Activated CD8-positive, alpha-beta memory T cell treated with anti-CD3 and anti-CD28 coated beads, Interleukin-2, amount 50 U/mL, for 1 hour (primary cell): ENCODE measurements around the gene RIMBP2.
"Not testable (repeated sequence)": the region's sequence is repeated elsewhere in the genome, so short reads cannot be mapped to it uniquely, and the experiment has no call there.

ENCODE experiments used
- DNase-seq: peaks from one replicate; pipeline ENCODE4 v3.0.0-alpha.2; 2020; ENCODE audit errors: extremely low read depth

Gene RIMBP2

GRCh38 chr12:130739571-130739970, 23.5 kb upstream of the RIMBP2 start:
- no peak for DNase-seq

DNA sequence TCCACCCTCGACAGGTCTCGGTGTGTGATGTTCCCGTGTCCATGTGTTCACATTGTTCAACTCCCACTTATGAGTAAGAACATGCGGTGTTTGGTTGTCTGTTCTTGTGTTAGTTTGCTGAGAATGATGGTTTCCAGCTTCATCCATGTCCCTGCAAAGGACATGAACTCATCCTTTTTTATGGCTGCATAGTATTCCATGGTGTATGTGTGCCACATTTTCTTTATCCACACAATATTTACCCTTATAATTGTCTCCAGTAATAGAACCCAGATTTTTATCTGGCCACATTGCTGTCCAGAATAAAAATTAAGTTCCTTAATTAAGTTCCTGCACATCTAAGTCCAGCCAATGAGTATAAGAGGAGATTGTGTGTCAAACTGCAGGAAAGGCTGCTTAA, 22.3 kb upstream of the RIMBP2 start:
- DNase-seq = not testable (repeated sequence)

DNA sequence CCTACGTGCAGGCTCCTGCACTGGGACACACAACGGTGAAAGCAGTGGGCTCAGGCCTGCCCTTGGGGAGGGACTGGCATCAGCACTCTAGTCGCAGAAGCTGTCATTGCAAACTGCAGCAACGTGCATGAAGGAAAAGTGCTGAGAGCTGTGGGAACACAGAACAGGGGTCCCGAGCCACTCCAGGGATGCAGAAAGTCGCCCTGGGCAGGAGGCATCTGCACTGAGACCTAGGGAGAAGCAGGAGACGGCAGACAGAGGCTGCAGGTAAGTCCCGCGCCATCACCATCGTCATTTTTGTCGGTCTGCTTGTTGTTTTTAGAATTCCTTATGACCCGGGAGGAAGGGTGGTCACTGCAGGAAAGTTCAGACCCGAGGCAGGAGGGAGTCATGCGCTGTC, 21.6 kb upstream of the RIMBP2 start:
- no peak for DNase-seq

DNA sequence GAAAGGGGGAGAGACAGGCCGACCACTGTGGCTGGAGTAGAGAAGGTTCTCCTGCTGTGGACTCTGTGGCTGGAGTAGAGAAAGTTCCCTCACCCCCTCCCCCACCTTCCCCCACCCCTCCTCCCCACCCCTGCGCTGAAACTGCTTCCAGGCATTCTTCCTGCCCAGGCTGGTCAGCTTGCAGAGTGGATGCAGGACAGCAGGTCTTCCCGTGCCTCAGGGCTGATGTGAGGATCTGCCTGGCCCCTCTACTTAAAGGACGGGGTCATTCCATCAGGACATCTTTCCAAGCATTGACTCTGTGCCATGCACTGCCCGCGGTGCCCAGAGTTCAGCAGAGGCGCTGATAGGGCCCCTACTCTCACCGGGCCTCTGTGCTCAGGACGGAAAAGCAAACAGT, 13.2 kb upstream of the RIMBP2 start:
- DNase-seq = no peak

GRCh38 chr12:130728158-130729058, 12.3 kb upstream of the RIMBP2 start:
- no peak for DNase-seq

DNA sequence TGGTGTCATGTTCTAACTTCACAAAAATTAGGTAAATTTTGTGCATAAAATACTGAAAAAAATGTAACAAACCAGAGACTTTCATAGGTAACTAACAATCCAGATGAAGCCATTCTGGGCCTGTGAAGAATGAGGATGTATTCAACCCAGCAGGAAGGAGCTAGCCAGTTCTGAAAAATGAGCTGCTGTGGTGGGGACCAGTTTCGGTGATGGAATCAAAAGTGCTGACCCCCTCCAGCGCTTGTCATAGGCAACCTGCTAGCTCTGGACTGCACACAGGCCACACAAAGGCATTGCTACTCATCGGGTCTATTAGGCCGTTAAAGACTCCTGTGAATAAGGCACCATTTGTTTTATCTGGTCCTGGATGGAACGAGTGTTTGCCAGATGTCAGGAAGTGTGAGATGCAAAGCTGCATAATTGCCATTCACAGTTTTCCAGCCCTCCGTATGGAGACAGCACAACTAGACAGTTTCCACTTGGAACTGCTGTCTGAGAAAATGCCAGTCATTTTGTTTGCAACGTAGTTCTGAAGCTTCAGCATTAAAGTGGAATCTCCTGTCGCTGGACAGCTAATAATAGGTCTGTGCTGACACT, 3.3 kb upstream of the RIMBP2 start:
- no peak for DNase-seq

GRCh38 chr12:130717752-130718151, 1.7 kb upstream of the RIMBP2 start:
- DNase-seq = no peak

DNA sequence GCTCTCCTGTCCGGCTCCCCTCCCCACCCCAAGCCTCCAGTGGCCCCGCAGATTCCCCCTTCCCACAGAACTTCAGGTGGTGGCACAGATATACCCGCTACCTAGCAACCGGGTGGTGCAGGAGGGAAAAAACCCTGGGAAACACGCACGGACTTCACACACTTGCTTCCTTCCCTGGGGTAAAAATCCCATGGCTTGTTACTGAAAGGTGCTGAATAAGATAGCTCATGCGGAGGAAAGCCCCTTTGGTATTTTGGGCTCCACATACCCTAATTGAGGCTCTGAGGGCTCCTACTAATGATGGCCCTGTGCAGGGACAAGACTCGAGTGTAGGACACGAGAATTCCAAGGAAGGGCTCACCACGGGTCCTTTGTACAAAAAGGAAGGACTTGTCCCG, 869 bp upstream of the RIMBP2 start:
- no peak for DNase-seq

- no peak for DNase-seq
These were observed 725 bp downstream of the RIMBP2 start for GRCh38 chr12:130715150-130715997.

DNA sequence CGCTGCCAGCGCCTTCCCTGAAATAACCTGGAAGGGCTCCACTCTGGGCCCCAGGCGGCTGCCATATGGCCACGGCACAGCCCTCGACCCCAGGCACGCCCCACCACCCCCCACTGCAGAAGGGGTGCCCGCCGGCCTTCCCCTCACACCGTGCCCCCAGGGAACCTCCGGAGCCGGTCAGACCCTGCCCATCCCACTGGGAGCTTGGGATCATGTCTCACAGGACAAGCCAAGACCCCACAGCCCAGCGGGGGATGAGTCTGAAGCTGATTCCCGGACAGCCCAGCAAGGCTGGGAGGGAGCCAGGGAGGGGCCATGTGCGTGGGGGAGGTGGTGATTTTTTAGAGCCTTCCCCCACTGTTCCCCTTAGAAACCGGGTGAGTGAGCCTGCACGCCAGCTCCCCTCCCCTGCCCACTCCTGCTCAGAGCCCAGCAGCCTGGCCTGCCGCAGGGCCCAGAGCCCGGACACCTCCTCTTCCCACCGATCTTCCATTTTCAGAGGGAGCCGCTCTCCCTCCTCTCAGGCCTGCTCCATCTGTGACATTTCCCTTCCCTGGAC, 1.4 kb downstream of the RIMBP2 start:
- no peak for DNase-seq

GRCh38 chr12:130714091-130714590, 2.0 kb downstream of the RIMBP2 start:
- no peak for DNase-seq

DNA sequence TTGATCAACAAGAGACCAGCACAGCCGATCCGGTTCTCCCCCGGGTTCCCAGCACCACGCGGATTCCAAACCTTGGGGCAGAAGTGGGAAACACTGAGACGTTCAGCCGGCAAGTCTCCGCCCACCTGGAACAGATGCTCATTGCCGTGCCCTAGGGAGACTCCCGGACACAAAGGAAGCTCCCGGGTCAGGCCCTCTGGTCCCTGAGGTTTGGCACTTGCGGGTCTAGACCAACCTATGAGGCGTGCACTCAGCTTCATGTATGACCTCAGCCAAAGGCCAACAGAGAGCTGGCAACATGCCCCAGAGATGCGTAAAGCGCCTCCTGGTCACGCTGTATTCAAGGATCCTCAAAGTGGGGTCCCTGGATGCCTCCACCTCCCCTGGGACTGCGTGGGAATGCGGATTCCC, 2.5 kb downstream of the RIMBP2 start:
- DNase-seq = no peak

GRCh38 chr12:130712346-130713065, 3.6 kb downstream of the RIMBP2 start:
- DNase-seq = no peak

DNA sequence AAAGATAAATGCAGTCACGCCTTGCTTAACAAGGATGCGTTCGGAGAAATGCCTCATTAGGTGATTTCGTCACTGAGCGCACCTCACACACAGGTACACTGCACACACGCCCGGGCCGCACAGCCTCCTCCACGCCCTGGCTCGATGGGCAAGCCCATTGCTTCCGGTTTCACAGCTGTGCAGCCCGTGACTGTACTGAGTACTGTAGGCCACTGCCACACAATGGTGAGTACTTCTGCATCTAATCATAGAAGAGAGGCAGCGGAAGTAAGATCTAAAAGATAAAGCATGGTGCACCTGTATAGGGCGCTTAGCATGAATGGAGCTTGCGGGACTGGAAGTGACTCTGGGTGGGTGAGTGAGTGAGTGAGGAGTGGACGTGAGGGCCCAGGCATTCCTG, 4.3 kb downstream of the RIMBP2 start:
- no peak for DNase-seq

DNA sequence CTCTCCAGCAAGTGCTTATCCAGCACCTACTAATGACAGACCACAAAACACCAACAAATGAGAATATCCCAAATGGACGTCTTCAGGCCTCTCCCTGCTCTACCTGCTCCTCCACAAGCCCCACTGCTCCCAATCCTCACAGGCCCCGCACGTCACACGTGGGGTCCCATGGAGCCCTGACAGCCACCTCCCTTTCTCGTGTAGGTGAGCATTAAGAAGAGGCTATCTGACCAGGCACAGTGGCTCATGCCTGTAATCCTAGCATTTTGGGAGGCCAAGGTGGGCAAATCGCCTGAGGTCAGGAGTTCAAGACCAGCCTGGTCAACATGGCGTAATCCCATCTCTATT, 5.4 kb downstream of the RIMBP2 start:
- DNase-seq = no peak

DNA sequence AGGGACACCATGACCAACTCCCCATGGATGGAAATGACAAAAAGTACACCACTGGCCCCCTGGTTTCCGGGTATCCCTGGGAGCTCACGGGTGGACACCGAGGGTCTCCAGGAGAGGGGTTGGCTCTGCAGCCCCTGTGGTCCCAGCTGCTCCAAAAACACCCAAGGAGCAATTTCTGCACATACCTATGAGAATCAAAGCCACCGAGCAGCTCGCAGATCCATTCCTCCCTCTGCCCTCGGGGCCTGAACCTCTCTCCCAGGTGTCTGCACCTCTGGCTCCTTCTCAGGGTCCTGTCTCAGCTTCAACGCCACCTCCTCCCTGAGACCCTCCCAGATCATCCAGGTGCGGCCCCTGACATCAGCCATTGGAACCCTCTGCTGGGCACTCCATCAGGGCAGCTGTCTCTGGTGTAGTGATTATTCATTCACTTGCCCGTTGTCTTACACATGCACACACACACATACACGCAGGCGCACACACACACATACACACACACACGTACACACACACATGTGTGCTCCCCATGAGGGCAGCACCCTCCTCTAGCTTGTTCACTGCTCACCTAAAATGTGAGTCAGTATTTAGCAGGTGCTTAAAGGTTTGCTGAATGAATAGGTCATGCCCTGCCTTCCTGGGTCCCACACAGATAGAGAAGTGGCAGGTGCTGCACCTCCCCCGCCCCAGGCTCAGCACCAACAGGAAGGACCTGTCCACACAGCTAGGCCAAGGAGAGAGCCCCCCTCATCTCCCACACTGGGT, 5.9 kb downstream of the RIMBP2 start:
- DNase-seq = no peak

DNA sequence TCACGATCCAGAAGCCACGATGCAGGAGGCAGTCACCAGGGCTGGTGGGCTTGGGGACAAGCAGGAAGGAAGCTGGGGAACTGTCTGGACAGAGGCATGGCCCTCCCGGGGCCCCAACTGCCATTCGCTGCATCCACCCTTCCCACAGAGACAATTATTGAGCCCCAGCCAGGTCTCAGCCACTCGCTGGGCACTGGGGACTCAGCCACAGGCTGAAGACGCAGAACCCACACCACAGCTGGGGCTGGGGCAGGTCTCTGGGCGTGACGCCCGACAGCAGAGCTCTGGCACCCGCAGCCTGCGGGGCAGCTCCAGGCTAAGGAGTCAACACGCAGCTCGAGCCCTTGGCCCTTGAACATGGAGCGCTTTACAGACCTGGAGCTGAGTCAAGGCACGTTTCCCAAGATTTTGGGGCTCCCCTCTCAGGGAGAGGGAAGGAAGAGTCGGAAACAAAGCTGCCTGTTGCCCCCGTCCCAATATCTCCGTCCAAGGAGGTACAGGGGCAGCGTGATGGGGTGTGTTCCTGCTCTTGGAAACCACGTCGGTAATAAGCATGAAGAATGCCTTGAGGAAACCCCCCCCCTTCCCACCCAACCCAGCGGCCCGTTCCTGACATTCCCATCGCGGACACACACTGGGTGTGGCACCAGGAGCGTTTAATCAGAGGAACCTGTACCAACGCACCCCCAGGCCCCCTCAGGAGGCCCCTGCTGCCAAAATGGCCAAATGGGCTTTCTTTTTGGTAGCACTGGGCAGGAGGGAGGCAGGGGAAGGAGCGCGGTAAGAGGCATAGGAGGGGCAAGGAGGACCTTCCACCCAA, 6.7 kb downstream of the RIMBP2 start:
- DNase-seq = no peak

DNA sequence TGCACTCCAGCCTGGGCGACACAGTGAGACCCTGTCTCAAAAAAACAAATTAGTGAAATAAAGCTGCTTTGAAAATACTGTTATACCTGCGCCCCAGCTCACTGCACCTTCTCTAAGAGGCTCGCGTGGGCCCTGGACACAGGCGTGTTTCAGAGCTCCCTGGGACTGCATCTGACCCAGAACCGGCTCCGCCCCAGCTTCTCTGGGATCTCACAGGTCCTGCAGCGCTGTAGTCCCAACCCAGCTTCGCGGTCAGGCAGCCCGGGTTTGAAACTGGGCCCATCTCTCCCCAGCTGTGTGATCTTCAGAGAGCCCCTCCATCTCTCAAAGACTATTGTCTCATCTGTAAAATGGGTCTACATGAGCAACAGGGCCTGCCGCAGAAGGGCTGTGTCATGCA, 7.5 kb downstream of the RIMBP2 start:
- no peak for DNase-seq

DNA sequence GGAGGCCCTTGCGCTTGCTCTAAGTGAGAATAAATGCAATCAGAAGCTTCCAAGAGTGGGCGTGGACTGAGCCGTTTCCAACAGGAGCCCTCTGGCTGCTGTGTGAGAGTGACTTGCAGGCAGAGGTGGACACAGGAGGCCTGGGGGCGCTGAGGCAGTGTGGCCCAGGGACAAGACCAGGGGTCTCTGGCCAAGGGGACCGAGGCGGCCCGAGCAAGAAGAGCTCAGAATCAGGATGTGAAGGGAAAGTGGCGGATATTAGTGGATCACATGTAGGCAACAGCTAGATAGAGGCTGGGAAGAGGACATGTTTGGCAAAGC, 8.6 kb downstream of the RIMBP2 start:
- DNase-seq = no peak
